Upper lobe of right lung (tissue), 1 donor: ENCODE results near the gene HAPSTR1. TPM values are rescaled to one million over a fixed set of nuclear protein-coding genes. Genes with fewer than 3 reads are reported as not detected.

Source experiments
- ATAC-seq: fragments of 200-7000 bp; cut with Tn5 transposase; one replicate; pipeline ENCODE4 v1.9.1; 2020; ENCODE audit warnings: mild to moderate bottlenecking, moderate library complexity
- DNase-seq: peaks from one replicate; pipeline ENCODE4 v3.0.0-alpha.2; 2020
- H3K27ac ChIP-seq: fragments of 200-600 bp; one replicate; pipeline ENCODE4 v1.8.0; 2022
- H3K27me3 ChIP-seq: fragments of 200-600 bp; one replicate; pipeline ENCODE4 v1.8.0; 2022; ENCODE audit warnings: mild to moderate bottlenecking
- H3K36me3 ChIP-seq: fragments of 200-600 bp; one replicate; pipeline ENCODE4 v1.8.0; 2022
- H3K4me1 ChIP-seq: fragments of 200-600 bp; one replicate; pipeline ENCODE4 v1.8.0; 2022
- H3K4me3 ChIP-seq: fragments of 200-600 bp; one replicate; pipeline ENCODE4 v1.8.0; 2022; ENCODE audit warnings: mild to moderate bottlenecking
- H3K9me3 ChIP-seq: fragments of 200-600 bp; one replicate; pipeline ENCODE4 v1.8.0; 2022
- intact Hi-C: fragments of 100-400 bp; cut with DNase I; formaldehyde crosslinking; loops from one replicate; pipeline ENCODE4 v1.11.0; 2022
- total RNA-seq: library from RNA; stranded (reverse); fragmentation: NEBNext Ultra II Directional; extraction: Animal tissue kit (Norgen Biotek cat#: 25700); gene quantifications from one replicate; pipeline ENCODE4 v1.2.1, GENCODE V29; 2021
- TF ChIP-seq, protein P1 (sequence below): fragments of 200-600 bp; IDR thresholded peaks from one replicate; pipeline ENCODE4 v1.8.0; 2022; ENCODE audit warnings: antibody characterized with exemption
- donor health status: DM: no; HTN: yes; CAD: no; lungs with severe emphysema.

The HAPSTR1 gene
- total RNA-seq, 1 donor from 2014 or later = 49.7 TPM

DNA sequence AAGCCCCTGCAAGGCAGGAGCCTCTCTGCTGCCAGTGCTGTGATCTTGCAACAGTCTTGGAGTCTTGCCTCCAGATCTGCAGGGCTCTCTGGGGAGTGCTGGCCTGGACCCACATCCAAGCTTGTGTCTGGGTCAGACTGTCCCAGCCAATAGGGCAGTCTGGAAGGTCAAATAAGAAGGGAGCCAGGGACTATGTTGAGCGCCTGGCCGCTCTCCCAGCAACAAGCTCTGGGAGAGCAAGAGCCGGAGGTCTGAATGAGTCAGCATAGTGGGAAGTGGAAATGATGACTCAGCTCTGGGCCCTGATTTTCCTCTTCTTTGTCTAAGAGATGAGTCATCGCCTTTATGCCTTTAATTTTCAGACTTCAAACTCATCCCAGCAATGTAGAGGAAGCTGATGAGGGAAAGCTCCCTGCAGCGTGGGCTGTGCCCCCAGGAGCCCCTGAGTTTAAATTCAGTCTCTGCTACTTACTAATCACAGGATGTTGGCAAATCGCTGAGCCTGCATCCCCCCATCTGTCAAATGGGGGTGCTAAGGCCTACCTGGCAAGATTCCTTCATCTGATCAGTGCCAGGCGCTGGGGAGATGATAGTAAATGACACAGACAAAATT is 43.6 kb upstream of the HAPSTR1 start:
- Histone ChIP-seq H3K27ac (peak overlapping the region; percentile 17), H3K36me3 (no peaks in the 10 kb centered on the region), H3K4me3 (no peak overlapping the region), H3K9me3 (no peaks in the 10 kb centered on the region), H3K4me1 (peaks cover 11% of the 10 kb centered on the region), H3K27me3 (no peaks in the 10 kb centered on the region)
- TF ChIP-seq, protein P1, sequence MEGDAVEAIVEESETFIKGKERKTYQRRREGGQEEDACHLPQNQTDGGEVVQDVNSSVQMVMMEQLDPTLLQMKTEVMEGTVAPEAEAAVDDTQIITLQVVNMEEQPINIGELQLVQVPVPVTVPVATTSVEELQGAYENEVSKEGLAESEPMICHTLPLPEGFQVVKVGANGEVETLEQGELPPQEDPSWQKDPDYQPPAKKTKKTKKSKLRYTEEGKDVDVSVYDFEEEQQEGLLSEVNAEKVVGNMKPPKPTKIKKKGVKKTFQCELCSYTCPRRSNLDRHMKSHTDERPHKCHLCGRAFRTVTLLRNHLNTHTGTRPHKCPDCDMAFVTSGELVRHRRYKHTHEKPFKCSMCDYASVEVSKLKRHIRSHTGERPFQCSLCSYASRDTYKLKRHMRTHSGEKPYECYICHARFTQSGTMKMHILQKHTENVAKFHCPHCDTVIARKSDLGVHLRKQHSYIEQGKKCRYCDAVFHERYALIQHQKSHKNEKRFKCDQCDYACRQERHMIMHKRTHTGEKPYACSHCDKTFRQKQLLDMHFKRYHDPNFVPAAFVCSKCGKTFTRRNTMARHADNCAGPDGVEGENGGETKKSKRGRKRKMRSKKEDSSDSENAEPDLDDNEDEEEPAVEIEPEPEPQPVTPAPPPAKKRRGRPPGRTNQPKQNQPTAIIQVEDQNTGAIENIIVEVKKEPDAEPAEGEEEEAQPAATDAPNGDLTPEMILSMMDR = no peak
- DNase-seq (peak; percentile 81), ATAC-seq (peak; percentile 95)
- intact Hi-C loops = no loop called here

GRCh38 chr16:9048302-9048700 is 43.1 kb upstream of the HAPSTR1 start:
- Histone ChIP-seq H3K9me3 (no peaks in the 10 kb centered on the region), H3K27ac (peak overlapping the region; percentile 17), H3K27me3 (no peaks in the 10 kb centered on the region), H3K4me1 (peaks cover 11% of the 10 kb centered on the region), H3K36me3 (no peaks in the 10 kb centered on the region), H3K4me3 (no peak overlapping the region)
- TF ChIP-seq, protein P1 = no peak
- no peak for DNase-seq
- intact Hi-C loops = no loop called here
- ATAC-seq = no peak

GRCh38 chr16:9049241-9049640 is 42.2 kb upstream of the HAPSTR1 start:
- intact Hi-C loops = no loop called here
- Histone ChIP-seq H3K27me3 (no peaks in the 10 kb centered on the region), H3K4me3 (no peak overlapping the region), H3K27ac (no peak overlapping the region), H3K4me1 (peaks cover 11% of the 10 kb centered on the region), H3K36me3 (no peaks in the 10 kb centered on the region), H3K9me3 (no peaks in the 10 kb centered on the region)
- TF ChIP-seq, protein P1 = no peak
- ATAC-seq (no peak), DNase-seq (no peak)

GRCh38 chr16:9050102-9050830 is 41.2 kb upstream of the HAPSTR1 start:
- ATAC-seq (no peak), DNase-seq (no peak)
- H3K9me3 ChIP-seq = no peaks in the 10 kb centered on the region
- TF ChIP-seq, protein P1 = peak; percentile 27
- H3K27ac ChIP-seq = no peak overlapping the region
- H3K4me3 ChIP-seq = no peak overlapping the region
- peaks cover 11% of the 10 kb centered on the region for H3K4me1 ChIP-seq
- H3K27me3 ChIP-seq = no peaks in the 10 kb centered on the region
- no peaks in the 10 kb centered on the region for H3K36me3 ChIP-seq
- intact Hi-C loops = no loop called here

- TF ChIP-seq, protein P1 = no peak
- Histone ChIP-seq H3K27ac (no peak overlapping the region), H3K9me3 (no peaks in the 10 kb centered on the region), H3K4me3 (no peak overlapping the region), H3K4me1 (peaks cover 2% of the 10 kb centered on the region), H3K36me3 (no peaks in the 10 kb centered on the region), H3K27me3 (no peaks in the 10 kb centered on the region)
- peak; percentile 67 for DNase-seq
- intact Hi-C loops = no loop called here
- peak; percentile 77 for ATAC-seq
Observed at GRCh38 chr16:9053006-9053601, 38.3 kb upstream of the HAPSTR1 start.
